ENCODE measurements around the gene ALX4.

DNA sequence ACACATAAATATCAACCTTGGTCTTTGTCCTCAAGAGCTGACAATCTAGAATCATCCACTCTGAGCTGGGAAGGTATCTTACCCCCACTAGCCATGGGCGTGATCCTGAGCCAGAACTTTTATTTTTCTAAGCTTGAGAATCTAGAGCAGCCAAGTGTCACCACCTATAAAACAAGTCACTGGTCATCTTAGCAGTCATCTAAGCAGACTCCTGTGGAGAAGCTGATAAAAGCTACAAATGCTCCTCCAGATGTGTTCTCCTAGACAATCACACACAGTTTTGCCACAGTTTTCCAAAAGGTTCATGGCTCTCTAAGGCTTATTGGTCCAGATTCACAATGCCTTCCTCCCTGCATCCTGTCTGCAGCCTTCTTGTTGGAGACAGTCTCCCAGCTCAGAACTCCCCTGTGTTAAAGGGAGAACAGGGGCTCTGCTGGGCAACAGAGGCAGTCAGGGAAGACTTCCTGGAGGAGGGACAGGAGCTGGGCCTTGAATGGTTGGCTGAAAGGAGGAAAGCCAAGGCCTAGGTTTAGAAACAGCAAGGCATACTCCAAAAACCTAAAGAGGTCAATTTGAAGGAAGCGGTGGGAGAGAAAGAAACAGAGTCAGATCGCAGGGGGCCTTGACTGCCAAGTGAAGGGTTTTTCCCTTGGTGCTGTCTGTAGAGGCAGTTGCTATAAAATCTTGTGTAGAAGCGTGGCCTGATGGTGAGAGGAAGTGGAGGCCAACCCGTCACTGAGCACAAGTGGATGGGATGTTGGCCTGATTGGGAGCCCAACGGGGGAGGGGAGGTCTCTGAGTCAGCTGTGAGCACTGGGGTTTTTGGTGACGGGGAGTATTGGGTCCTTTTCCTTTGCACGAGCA lies 42.0 kb downstream of the ALX4 start:
- TF ChIP-seq ZNF274 (IDR thresholded peaks at IDR 0.05; ENCODE audit: low read depth, low read length) (no peak), YY1 (IDR thresholded peaks at IDR 0.05; ENCODE audit: insufficient read depth, insufficient read length) (no peak)

Data from NT2/D1 (cell line).